Mammary epithelial cell (primary cell): ENCODE measurements around the gene FBLN2.

Source experiments
- CTCF ChIP-seq, 2 donors: IDR thresholded peaks in 1 of 2; conservative IDR thresholded peaks in 1 of 2; 2 replicates each; pipeline ENCODE4 v1.5.1; 2011 to 2012; ENCODE audit warnings: inconsistent platforms in 2 of 2, low read length in 2 of 2, mild to moderate bottlenecking in 2 of 2, control low read depth in 1 of 2, low read depth in 1 of 2; ENCODE audit not compliant: insufficient read depth in 1 of 2; ENCODE audit errors: extremely low read depth in 1 of 2
- EZH2 ChIP-seq: IDR thresholded peaks from 2 replicates; pipeline ENCODE4 v1.6.1; 2012; ENCODE audit warnings: low read length, inconsistent platforms, borderline replicate concordance

DNA sequence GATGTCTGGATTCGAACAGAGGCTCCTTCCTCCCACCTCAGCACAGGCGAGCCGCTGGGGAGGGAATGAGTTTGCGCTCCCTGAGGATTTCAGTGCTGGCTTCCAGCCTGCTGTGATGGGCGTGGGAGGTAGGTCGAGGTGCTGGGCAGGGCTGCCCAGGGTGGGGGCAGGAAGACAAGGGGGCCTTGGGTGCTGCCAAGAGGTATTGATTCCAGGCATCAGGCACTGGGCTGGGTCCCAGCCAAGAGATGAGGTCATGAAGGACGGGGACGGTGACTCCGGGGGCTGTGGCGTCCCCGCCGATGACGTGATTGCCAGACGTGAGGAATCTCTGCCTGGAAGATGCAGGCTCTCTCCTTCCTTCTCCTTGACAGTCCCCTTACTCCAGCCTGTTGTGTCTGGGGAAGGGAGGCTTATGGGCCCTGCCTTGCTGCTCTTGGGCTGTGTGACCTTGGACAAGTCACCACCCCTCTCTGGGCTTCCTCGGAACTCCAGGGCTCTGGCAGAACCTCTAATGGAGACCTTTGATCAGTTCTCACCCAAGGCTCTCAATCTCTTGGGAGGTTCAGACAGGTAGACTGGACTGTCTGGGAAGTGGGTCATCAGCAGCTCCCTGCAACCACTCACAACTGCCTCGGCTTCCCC is 116.8 kb downstream of the FBLN2 start:
- TF ChIP-seq CTCF (conservative IDR thresholded peaks at IDR 0.05 in 1 of 2, IDR thresholded peaks at IDR 0.05 in 1 of 2; ENCODE audit: extremely low read depth in 1 of 2, insufficient read depth in 1 of 2, low read depth in 1 of 2, low read length in 2 of 2) (no peak), EZH2 (no peak)
